Measurements from ENCODE around the gene NCEH1. TPM values are rescaled to one million over a fixed set of nuclear protein-coding genes. Genes with fewer than 3 reads are reported as not detected.

Gene NCEH1
- total RNA-seq, 3 donors from 2014 or later = 4.5 to 5.9 (median 4.6) TPM

DNA sequence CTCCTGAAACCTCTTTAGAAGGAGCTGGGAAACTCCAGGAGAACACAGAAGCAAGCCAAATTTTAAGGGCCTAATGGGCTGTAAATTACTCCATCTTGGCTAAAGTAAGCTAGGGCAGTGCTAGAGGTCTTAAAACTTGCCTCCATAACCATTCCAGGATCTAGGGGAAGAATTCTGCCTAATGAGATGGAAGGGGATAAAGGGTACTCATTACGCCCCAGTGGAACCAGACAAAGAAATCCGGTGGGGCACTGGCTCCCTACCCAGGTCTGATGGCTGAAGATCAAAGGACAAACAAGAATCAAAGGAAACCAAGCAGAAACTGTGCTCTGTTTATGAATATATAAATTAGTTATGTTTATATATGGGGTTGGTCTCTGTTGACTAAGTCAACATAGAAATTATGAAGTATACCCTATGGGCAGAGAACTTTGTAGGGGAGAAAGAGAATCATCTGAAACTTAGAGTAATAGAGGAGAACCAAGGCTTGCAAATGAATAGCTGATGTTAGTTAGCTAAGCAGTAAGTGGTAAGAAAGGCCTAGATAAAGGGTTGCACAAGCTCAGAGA is 57.8 kb downstream of the NCEH1 start:
- no peaks in the 10 kb centered on the region for H3K36me3 Mint-ChIP-seq (ENCODE audit: insufficient read depth)
- no peak for ATAC-seq
- H3K4me1 Mint-ChIP-seq (ENCODE audit: low read depth) = no peaks in the 10 kb centered on the region
- H3K27me3 Mint-ChIP-seq (ENCODE audit: low read depth) = no peaks in the 10 kb centered on the region
- no peaks in the 10 kb centered on the region for H3K9me3 Mint-ChIP-seq
- no peak for DNase-seq
- H3K4me3 Mint-ChIP-seq = no peak overlapping the region

DNA sequence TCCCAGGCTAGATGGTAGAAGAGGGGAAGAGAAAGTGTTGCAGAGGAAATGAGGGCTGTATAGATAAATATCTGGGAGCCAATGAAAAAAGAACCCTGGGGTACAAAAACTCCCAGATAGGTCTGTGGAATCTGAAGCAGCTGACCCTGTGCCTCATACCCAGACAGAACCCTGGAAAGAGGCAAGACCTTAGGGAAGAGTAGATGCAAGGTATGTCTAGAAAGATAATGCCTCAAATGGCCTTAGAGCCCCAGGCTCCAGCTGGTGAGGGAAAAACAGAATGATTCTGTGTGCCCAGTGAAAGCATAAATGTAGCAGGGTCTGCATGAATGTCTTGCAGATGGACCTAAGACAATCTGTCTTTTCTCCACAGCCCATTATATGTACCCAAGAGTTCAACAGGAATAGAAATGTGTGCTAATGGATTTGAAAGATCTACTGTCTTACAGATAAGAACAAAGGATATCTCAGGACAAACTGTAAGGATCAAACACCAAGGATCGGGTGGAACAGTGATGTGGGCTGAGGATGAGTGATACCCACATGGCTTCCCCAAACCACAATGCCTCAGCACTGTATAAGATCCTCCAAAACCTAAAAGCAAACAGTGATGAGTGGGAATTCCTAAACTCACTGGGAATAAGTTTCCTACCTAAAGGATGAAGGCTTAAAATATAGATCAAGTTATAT is 58.8 kb downstream of the NCEH1 start:
- DNase-seq (no peak), ATAC-seq (no peak)
- Mint-ChIP-seq H3K4me3 (no peak overlapping the region), H3K4me1 (ENCODE audit: low read depth) (no peaks in the 10 kb centered on the region), H3K9me3 (no peaks in the 10 kb centered on the region), H3K27me3 (ENCODE audit: low read depth) (no peaks in the 10 kb centered on the region), H3K36me3 (ENCODE audit: insufficient read depth) (no peaks in the 10 kb centered on the region)

DNA sequence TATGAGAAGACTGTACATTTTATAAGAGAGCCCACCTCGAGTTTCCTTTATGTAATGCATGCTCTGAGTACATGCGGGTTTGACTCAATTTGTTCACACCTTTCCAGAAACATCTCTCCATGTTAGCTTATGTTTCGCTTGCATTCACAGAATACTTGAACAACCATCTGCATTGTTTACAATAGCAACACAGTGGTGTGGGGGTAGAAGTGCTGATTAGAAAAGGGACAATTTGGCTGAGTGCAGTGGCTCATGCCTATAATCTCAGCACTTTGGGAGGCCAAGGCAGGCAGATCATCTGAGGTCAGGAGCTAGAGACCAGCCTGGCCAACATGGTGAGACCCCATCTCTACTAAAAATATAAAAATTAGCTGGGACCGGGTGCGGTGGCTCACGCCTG is 60.9 kb downstream of the NCEH1 start:
- Mint-ChIP-seq H3K4me3 (no peak overlapping the region), H3K36me3 (ENCODE audit: insufficient read depth) (no peaks in the 10 kb centered on the region), H3K4me1 (ENCODE audit: low read depth) (no peaks in the 10 kb centered on the region), H3K9me3 (no peaks in the 10 kb centered on the region), H3K27me3 (ENCODE audit: low read depth) (no peaks in the 10 kb centered on the region)
- DNase-seq (no peak), ATAC-seq (no peak)

DNA sequence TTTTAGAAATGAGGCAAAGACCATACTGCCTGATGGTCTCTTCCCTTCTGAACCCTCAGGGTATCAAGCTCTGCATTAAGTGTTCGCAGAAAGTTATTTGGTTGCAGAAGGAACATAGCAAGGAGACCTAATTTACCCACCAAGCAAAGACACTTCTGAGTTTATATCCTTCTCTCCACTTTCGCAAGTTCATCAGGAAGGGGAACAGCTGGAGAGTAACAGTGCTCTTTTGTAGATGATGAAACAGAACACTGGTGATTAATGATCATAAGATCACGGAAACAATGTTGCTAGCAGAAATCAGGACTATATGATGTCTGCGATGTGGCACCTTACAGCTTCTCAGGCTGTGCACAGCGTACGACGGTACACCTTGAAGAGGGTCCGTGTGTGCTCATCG is 62.1 kb downstream of the NCEH1 start:
- no peak for ATAC-seq
- Mint-ChIP-seq H3K4me1 (ENCODE audit: low read depth) (no peaks in the 10 kb centered on the region), H3K27me3 (ENCODE audit: low read depth) (no peaks in the 10 kb centered on the region), H3K36me3 (ENCODE audit: insufficient read depth) (peaks cover 1% of the 10 kb centered on the region), H3K4me3 (no peak overlapping the region), H3K9me3 (no peaks in the 10 kb centered on the region)
- no peak for DNase-seq

DNA sequence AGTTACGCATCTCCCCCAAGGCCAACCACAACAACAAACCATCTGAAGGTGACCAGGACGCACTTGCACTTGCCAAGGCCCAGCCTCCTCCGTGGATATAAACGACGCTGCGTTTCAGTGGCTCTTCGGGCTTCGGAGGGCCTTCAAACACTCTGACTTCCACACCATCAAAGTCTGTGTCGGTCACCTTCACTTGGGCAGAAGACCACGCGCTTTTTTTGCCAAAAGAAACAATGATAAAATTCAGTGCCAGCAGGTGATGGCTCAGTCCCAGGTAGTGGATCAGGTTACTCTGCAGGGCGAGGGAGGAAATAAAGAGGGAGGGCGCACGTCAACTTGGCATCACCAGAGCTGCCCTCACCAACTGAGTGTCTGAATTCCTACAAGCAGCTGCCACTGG is 63.0 kb downstream of the NCEH1 start:
- Mint-ChIP-seq H3K9me3 (no peaks in the 10 kb centered on the region), H3K27me3 (ENCODE audit: low read depth) (no peaks in the 10 kb centered on the region), H3K4me3 (no peak overlapping the region), H3K4me1 (ENCODE audit: low read depth) (no peaks in the 10 kb centered on the region), H3K36me3 (ENCODE audit: insufficient read depth) (peaks cover 1% of the 10 kb centered on the region)
- ATAC-seq = no peak
- DNase-seq = no peak

DNA sequence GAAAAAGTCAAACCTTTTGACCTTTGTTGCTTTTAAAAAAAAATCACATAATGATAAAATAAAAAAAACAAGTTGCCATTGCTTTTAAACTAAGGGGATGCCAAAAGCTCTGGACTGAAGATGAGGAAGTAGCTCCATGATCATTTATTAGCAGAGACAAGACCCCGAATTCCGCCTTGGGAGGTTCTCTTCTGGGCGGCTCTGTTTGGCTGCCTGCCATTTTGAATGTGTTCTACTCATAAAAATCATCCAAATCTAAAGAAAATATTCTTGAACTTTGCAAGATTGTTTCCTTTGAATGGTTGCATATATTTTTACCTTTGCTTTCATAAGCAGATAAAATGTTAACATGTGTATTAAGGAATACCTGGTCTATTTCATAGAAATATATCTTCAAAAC is 63.8 kb downstream of the NCEH1 start:
- Mint-ChIP-seq H3K27me3 (ENCODE audit: low read depth) (no peaks in the 10 kb centered on the region), H3K4me3 (no peak overlapping the region)
- no peak for ATAC-seq

DNA sequence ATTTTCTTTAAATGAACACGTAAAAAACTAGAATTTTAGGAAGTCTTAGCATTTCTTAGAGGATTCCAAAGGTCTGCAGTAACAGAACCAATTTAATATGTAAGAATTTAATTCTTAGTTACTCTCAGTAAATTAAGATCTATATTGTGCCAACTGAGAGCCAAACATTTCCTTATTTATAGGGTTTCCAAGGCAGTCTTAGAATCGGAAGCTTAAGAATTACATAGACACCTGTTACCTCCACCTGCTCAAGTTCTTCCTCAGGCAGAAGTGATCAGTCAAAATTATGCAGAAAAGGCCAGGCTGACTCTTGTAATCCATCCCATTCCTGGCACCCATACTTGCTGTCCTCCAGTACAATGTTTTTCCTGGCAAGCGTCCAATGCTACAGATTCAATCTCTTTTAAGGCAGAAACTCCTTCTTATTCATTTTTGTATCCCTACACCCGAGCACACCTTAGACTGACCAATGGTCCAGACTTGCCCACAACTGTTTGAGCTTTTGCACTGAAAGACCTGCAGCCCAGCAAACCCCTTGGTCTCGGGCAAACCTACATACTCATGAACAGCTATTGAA is 64.3 kb downstream of the NCEH1 start:
- no peak for ATAC-seq
- H3K4me1 Mint-ChIP-seq (ENCODE audit: low read depth) = no peaks in the 10 kb centered on the region
- peaks cover 3% of the 10 kb centered on the region for H3K36me3 Mint-ChIP-seq (ENCODE audit: insufficient read depth)
- H3K9me3 Mint-ChIP-seq = no peaks in the 10 kb centered on the region
- no peak overlapping the region for H3K4me3 Mint-ChIP-seq
- no peaks in the 10 kb centered on the region for H3K27me3 Mint-ChIP-seq (ENCODE audit: low read depth)
- DNase-seq = no peak

More for the DNA sequence above, 63.8 kb downstream of the NCEH1 start:
- Mint-ChIP-seq H3K36me3 (ENCODE audit: insufficient read depth) (peaks cover 3% of the 10 kb centered on the region), H3K4me1 (ENCODE audit: low read depth) (no peaks in the 10 kb centered on the region), H3K9me3 (no peaks in the 10 kb centered on the region)
- no peak for DNase-seq

DNA sequence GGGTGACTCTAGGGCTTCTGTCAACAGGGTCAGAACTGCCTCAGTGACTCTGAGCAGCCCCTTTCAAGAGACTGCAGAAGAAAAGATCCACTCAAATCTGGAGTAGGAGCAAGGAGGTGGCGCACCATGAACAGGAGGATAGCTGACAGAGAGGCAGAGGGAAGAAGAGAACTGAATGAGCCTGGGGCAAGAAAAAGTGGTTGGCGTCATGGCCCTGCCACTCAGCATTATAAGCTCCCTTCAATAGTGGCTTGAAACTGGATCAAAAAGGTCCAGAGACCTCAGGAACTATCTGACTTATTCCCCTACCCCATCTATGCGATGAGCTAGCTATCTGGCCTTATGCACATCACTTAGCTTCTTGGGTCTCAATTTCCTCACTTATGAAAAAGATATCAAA is 66.6 kb downstream of the NCEH1 start:
- Mint-ChIP-seq H3K4me3 (no peak overlapping the region), H3K27me3 (ENCODE audit: low read depth) (no peaks in the 10 kb centered on the region), H3K9me3 (no peaks in the 10 kb centered on the region), H3K36me3 (ENCODE audit: insufficient read depth) (peaks cover 3% of the 10 kb centered on the region), H3K4me1 (ENCODE audit: low read depth) (no peaks in the 10 kb centered on the region)
- DNase-seq = no peak
- no peak for ATAC-seq

DNA sequence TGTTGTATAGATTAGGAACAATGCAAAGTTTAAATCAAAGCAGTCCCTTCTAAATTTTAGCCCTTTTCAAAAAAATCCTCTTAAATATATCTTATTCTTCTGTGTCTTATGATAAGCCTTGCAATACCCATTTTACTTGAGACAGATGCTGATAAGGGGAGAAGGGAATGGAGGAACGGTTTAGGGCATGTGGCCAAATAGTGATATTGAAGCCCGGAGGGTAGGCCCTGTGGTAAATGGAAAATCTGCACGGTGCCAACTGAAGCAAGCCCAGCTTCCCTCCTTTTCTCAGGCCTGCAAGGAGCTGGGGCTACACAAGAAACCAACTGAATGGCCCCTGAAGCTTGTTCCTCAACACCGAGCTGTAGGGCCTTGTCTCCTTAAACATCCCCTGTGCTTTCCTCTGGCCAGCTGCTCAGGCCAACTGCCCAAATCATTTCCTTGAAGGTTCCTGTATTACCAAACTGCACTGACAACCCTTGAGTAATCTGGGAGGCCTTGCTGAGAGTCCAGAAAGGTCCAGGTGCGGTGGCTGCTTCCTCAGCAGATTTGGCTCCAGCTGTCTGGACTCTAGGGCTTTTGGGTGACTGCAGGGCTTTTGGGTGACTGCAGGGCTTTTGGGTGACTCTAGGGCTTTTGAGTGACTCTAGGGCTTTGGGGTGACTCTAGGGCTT is 67.2 kb downstream of the NCEH1 start:
- Mint-ChIP-seq H3K27me3 (ENCODE audit: low read depth) (no peaks in the 10 kb centered on the region), H3K4me1 (ENCODE audit: low read depth) (no peaks in the 10 kb centered on the region), H3K4me3 (no peak overlapping the region), H3K36me3 (ENCODE audit: insufficient read depth) (peaks cover 3% of the 10 kb centered on the region), H3K9me3 (no peaks in the 10 kb centered on the region)
- ATAC-seq (no peak), DNase-seq (no peak)

DNA sequence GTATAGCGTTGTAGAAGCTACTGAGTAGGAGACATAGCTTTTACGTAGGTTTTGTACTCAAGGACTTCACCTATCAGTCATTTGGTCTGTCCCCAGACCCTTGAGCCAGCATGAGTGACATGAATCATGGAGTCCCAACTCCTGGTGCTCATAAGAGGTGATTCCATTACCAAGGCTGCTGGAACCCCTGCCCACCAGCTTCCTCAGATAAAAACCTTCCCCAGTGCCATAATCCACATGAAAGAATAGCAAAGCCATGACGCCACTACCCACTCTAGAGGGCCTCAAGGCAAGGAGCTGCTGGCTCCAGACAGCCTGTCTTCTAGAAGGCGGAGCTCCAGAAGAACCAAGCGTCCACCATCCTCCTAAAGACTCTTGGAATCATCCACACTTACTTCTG is 69.6 kb downstream of the NCEH1 start:
- H3K9me3 Mint-ChIP-seq = no peaks in the 10 kb centered on the region
- H3K4me1 Mint-ChIP-seq (ENCODE audit: low read depth) = no peaks in the 10 kb centered on the region
- ATAC-seq = no peak
- H3K27me3 Mint-ChIP-seq (ENCODE audit: low read depth) = no peaks in the 10 kb centered on the region
- H3K4me3 Mint-ChIP-seq = no peak overlapping the region
- no peak for DNase-seq
- H3K36me3 Mint-ChIP-seq (ENCODE audit: insufficient read depth) = peaks cover 5% of the 10 kb centered on the region

DNA sequence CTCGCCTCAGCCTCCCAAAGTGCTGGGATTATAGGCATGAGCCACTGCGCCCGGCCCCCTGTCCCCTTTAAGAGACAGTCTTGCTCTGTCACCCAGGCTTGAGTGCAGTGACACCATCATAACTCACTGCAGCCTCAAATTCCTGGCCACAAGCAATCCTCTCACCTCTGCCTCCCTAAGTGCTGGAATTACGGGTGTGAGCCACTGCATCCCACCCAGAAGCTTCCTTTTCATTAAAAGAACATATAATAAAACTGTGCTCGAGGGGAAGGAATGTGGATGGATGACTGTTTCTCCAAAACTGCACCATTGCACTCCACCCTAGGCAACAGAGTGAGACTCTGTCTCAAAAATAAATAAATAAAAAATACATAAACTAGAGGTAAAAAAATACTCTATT is 70.1 kb downstream of the NCEH1 start:
- peaks cover 2% of the 10 kb centered on the region for H3K4me1 Mint-ChIP-seq (ENCODE audit: low read depth)
- H3K27me3 Mint-ChIP-seq (ENCODE audit: low read depth) = no peaks in the 10 kb centered on the region

DNA sequence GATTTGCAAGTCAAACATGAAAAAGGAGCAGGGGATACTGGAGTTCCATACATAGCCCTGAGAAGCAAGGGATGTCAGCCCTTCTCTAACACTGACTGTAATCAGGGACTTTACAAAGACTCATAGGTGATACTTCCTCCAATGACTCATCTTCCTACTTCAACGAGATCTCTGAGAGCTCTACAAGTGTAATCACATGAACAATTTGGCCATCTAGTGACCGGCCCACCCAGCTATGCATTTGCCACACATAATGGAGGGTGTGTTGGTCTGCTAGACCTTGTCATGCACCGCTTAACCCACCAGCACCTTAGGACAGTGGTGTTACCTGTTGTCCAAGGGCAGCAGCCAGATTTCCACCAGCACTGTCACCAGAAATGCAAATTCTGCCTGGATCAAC is 75.3 kb downstream of the NCEH1 start:
- DNase-seq = no peak

More for the DNA sequence above, 70.1 kb downstream of the NCEH1 start:
- H3K36me3 Mint-ChIP-seq (ENCODE audit: insufficient read depth) = peaks cover 5% of the 10 kb centered on the region
- no peaks in the 10 kb centered on the region for H3K9me3 Mint-ChIP-seq
- DNase-seq (no peak), ATAC-seq (no peak)
- H3K4me3 Mint-ChIP-seq = no peak overlapping the region

DNA sequence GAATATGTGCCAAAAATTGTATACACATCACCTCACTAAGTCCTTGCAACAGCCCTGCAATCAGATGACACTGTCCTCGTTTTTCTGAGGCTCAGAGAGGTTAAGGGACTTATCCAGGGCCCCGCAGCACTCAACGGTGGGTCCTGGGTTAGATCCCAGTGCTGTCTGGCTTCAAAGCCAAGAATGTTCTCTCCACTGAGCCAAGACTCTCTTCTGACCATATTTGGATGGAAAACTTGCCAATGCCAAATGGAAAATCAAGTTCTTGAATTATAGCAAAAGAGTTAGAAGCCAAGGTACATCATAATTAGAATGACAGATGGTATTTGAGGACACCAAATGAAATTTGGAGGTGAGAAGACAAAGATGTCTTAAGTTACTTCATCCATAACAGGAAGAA is 75.9 kb downstream of the NCEH1 start:
- H3K36me3 Mint-ChIP-seq (ENCODE audit: insufficient read depth) = peaks cover 6% of the 10 kb centered on the region
- no peak for ATAC-seq
- DNase-seq = no peak
- H3K4me3 Mint-ChIP-seq = no peak overlapping the region
- no peaks in the 10 kb centered on the region for H3K9me3 Mint-ChIP-seq
- H3K4me1 Mint-ChIP-seq (ENCODE audit: low read depth) = peaks cover 7% of the 10 kb centered on the region
- H3K27me3 Mint-ChIP-seq (ENCODE audit: low read depth) = no peaks in the 10 kb centered on the region

More for the DNA sequence above, 75.3 kb downstream of the NCEH1 start:
- peaks cover 6% of the 10 kb centered on the region for H3K36me3 Mint-ChIP-seq (ENCODE audit: insufficient read depth)
- peak; percentile 82 to 89 for ATAC-seq
- no peaks in the 10 kb centered on the region for H3K9me3 Mint-ChIP-seq
- peaks cover 7% of the 10 kb centered on the region for H3K4me1 Mint-ChIP-seq (ENCODE audit: low read depth)
- no peaks in the 10 kb centered on the region for H3K27me3 Mint-ChIP-seq (ENCODE audit: low read depth)
- H3K4me3 Mint-ChIP-seq = no peak overlapping the region

DNA sequence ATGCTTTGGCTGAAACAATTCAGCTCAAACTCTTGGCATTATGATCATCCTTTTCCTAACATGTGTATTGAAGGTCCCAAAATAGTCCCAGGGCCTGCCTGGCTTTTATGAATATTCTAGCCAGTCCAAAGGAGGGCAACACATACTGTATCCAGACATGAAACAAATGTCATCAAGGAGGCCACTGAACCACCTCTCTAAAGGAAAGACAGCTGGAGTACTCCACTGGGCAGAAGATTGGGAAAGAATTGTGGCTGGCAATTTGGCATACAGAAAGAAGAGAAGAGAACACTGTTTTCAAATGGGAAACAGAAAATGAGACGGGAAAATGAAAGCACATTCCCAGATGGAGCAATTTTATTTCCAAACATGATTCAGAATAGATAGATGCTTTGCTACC is 80.6 kb downstream of the NCEH1 start:
- Mint-ChIP-seq H3K27me3 (ENCODE audit: low read depth) (no peaks in the 10 kb centered on the region), H3K36me3 (ENCODE audit: insufficient read depth) (peaks cover 4% of the 10 kb centered on the region), H3K9me3 (no peaks in the 10 kb centered on the region), H3K4me1 (ENCODE audit: low read depth) (peaks cover under 1% of the 10 kb centered on the region), H3K4me3 (no peak overlapping the region)
- ATAC-seq = no peak
- DNase-seq = no peak

DNA sequence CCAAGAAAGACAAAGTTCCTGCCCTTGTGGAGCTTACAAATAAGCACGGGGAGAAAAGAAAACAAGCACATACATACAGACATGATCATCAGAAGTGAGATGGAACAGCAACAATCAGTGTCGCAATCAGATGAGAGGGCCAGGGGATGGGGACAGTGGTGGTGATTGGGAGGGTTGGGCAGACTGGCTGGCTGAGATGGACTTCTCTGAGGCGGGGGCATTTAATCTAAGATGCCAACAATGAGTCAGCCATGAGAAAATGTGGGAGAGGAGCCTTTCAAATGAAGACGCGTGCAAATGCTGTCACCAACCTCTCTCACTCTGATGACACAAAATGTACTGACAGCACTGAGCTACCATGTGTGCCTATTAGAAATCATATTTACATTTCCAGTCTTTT is 81.4 kb downstream of the NCEH1 start:
- Mint-ChIP-seq H3K36me3 (ENCODE audit: insufficient read depth) (peaks cover 4% of the 10 kb centered on the region), H3K4me3 (no peak overlapping the region), H3K27me3 (ENCODE audit: low read depth) (no peaks in the 10 kb centered on the region), H3K9me3 (no peaks in the 10 kb centered on the region), H3K4me1 (ENCODE audit: low read depth) (no peaks in the 10 kb centered on the region)
- no peak for ATAC-seq
- no peak for DNase-seq
